ENCODE data around the gene PADI1. TPM values are rescaled to one million over a fixed set of nuclear protein-coding genes. Genes with fewer than 3 reads are reported as not detected.

PADI1 gene
- total RNA-seq, 1 experiment from 2014 or later = 0.24 TPM

DNA sequence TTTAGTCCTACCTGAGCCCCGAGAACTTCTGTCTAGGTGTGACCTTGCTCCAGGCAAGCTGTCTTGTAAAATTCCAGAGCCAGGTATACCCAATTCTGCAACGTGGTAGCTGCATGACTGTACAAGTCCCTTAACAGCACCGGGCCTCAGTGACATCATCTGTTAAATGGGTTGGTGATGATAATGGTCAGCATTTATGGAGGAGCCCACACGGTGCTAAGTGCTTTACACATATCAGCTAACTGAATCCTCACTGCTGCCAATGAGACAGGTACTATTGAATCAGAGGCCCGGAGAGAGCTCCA, 37.2 kb upstream of the PADI1 start:
- H3K4me2 ChIP-seq (ENCODE audit: insufficient read depth, insufficient read length, low read length) = no peak overlapping the region
- H2BK5ac ChIP-seq (ENCODE audit: insufficient read length, low read length) = no peak overlapping the region
- no peaks in the 10 kb centered on the region for H3K23me2 ChIP-seq (ENCODE audit: insufficient read length, low read depth, low read length, poor library complexity, severe bottlenecking)
- WGBS (ENCODE audit: extremely low coverage, insufficient read length, low lambda C conversion rate) = no CpG with 5 or more reads among the region's 5 CpGs
- H2AFZ ChIP-seq (ENCODE audit: low read length) = no peak overlapping the region
- no peak overlapping the region for H4K5ac ChIP-seq (ENCODE audit: insufficient read length, low read depth, low read length)
- no peak overlapping the region for H3K27ac Mint-ChIP-seq
- H3K4me3 Mint-ChIP-seq = no peak overlapping the region
- no peak overlapping the region for H3K56ac ChIP-seq (ENCODE audit: insufficient read length, low read depth, low read length)
- 0 out of 2 replicates have a peak, but pooled peaks cover 4% of the 10 kb centered on the region for H3K4me1 ChIP-seq (ENCODE audit: insufficient read depth, low read length)
- H4K20me1 ChIP-seq (ENCODE audit: control insufficient read depth, insufficient read depth, insufficient read length) = no peaks in the 10 kb centered on the region
- no peak overlapping the region for H2BK12ac ChIP-seq (ENCODE audit: insufficient read length, low read depth, low read length)
- H2BK20ac ChIP-seq (ENCODE audit: low read depth, low read length, poor library complexity, severe bottlenecking) = no peak overlapping the region
- H4K91ac ChIP-seq (ENCODE audit: insufficient read length, low read depth, low read length) = no peak overlapping the region
- no peak overlapping the region for H3K18ac ChIP-seq (ENCODE audit: insufficient read length, low read depth, low read length)
- H3K9me3 Mint-ChIP-seq = no peaks in the 10 kb centered on the region
- no peak overlapping the region for H3K23ac ChIP-seq (ENCODE audit: insufficient read length, low read depth, low read length)
- H3K36me3 Mint-ChIP-seq (ENCODE audit: insufficient read depth in 1 of 3, low read depth in 3 of 3) = no peaks in the 10 kb centered on the region; a peak in 1 of 7 replicates
- no peak overlapping the region for H3T11ph ChIP-seq (ENCODE audit: low read length)
- H3K4ac ChIP-seq (ENCODE audit: low read depth, low read length) = no peak overlapping the region
- H3K79me1 ChIP-seq (ENCODE audit: insufficient read depth, low read depth, low read length, poor library complexity, severe bottlenecking) = no peaks in the 10 kb centered on the region
- no peaks in the 10 kb centered on the region for H3K27me3 ChIP-seq (ENCODE audit: insufficient read depth, low read length)
- H3K9ac ChIP-seq (ENCODE audit: extremely low read depth, insufficient read length, low read length) = no peak overlapping the region
- peaks cover 9 to 10% of the 10 kb centered on the region in 2 experiments for H3K4me1 Mint-ChIP-seq
- no peak overlapping the region for H2BK120ac ChIP-seq (ENCODE audit: low read depth, low read length, poor library complexity, severe bottlenecking)
- no peak overlapping the region for H2AK5ac ChIP-seq (ENCODE audit: insufficient read length, low read length)
- H3K14ac ChIP-seq (ENCODE audit: insufficient read depth, low read length) = no peak overlapping the region
- no peaks in the 10 kb centered on the region for H3K79me2 ChIP-seq (ENCODE audit: insufficient read depth, low read length)
- TF ChIP-seq, protein P1, sequence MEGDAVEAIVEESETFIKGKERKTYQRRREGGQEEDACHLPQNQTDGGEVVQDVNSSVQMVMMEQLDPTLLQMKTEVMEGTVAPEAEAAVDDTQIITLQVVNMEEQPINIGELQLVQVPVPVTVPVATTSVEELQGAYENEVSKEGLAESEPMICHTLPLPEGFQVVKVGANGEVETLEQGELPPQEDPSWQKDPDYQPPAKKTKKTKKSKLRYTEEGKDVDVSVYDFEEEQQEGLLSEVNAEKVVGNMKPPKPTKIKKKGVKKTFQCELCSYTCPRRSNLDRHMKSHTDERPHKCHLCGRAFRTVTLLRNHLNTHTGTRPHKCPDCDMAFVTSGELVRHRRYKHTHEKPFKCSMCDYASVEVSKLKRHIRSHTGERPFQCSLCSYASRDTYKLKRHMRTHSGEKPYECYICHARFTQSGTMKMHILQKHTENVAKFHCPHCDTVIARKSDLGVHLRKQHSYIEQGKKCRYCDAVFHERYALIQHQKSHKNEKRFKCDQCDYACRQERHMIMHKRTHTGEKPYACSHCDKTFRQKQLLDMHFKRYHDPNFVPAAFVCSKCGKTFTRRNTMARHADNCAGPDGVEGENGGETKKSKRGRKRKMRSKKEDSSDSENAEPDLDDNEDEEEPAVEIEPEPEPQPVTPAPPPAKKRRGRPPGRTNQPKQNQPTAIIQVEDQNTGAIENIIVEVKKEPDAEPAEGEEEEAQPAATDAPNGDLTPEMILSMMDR (conservative IDR thresholded peaks at IDR 0.05) = no peak
- DNase-seq = no peak
- peaks cover 19% of the 10 kb centered on the region for H3K27me3 Mint-ChIP-seq (ENCODE audit: low read depth)
- no peak overlapping the region for H3K27ac ChIP-seq (ENCODE audit: insufficient read length, low read depth, low read length)
- H2BK15ac ChIP-seq (ENCODE audit: low read depth, low read length) = no peak overlapping the region
- H4K8ac ChIP-seq (replicated peaks; ENCODE audit: insufficient read length, low read depth, low read length) = no peak overlapping the region
- no peaks in the 10 kb centered on the region for H3K9me3 ChIP-seq (ENCODE audit: control insufficient read depth, low read depth, low read length)

Measured in H9 (cell line).